Fibroblast of villous mesenchyme (primary cell): ENCODE results near the gene HPD. TPM values are rescaled to one million over a fixed set of nuclear protein-coding genes. Genes with fewer than 3 reads are reported as not detected.

ENCODE experiments used
- DNase-seq: peaks from one replicate; pipeline ENCODE4 v3.0.0-alpha.2; 2010; ENCODE audit warnings: low read depth
- H3K4me3 ChIP-seq: 2 replicates; pipeline ENCODE4 v1.5.1; 2011; ENCODE audit warnings: low read depth, mild to moderate bottlenecking, low read length
- total RNA-seq: library from RNA; depleted of rRNA; stranded (reverse); fragments of >200 nt; gene quantifications from 2 replicates; pipeline ENCODE4 v1.2.3, GENCODE V29; 2012
- TF ChIP-seq, protein P1 (sequence below): IDR thresholded peaks from 2 replicates; pipeline ENCODE4 v1.5.1; 2012; ENCODE audit warnings: low read depth, mild to moderate bottlenecking, low read length; ENCODE audit not compliant: insufficient read depth

HPD gene
- total RNA-seq, 1 donor: not detected

- no peak overlapping the region for H3K4me3 ChIP-seq
- DNase-seq: no peak
- TF ChIP-seq, protein P1, sequence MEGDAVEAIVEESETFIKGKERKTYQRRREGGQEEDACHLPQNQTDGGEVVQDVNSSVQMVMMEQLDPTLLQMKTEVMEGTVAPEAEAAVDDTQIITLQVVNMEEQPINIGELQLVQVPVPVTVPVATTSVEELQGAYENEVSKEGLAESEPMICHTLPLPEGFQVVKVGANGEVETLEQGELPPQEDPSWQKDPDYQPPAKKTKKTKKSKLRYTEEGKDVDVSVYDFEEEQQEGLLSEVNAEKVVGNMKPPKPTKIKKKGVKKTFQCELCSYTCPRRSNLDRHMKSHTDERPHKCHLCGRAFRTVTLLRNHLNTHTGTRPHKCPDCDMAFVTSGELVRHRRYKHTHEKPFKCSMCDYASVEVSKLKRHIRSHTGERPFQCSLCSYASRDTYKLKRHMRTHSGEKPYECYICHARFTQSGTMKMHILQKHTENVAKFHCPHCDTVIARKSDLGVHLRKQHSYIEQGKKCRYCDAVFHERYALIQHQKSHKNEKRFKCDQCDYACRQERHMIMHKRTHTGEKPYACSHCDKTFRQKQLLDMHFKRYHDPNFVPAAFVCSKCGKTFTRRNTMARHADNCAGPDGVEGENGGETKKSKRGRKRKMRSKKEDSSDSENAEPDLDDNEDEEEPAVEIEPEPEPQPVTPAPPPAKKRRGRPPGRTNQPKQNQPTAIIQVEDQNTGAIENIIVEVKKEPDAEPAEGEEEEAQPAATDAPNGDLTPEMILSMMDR: no peak
These were observed 44.1 kb downstream of the HPD start for GRCh38 chr12:121814429-121815119.

- no peak overlapping the region for H3K4me3 ChIP-seq
- DNase-seq: no peak
- TF ChIP-seq, protein P1: no peak
These were observed 44.7 kb downstream of the HPD start for GRCh38 chr12:121813951-121814350.

DNA sequence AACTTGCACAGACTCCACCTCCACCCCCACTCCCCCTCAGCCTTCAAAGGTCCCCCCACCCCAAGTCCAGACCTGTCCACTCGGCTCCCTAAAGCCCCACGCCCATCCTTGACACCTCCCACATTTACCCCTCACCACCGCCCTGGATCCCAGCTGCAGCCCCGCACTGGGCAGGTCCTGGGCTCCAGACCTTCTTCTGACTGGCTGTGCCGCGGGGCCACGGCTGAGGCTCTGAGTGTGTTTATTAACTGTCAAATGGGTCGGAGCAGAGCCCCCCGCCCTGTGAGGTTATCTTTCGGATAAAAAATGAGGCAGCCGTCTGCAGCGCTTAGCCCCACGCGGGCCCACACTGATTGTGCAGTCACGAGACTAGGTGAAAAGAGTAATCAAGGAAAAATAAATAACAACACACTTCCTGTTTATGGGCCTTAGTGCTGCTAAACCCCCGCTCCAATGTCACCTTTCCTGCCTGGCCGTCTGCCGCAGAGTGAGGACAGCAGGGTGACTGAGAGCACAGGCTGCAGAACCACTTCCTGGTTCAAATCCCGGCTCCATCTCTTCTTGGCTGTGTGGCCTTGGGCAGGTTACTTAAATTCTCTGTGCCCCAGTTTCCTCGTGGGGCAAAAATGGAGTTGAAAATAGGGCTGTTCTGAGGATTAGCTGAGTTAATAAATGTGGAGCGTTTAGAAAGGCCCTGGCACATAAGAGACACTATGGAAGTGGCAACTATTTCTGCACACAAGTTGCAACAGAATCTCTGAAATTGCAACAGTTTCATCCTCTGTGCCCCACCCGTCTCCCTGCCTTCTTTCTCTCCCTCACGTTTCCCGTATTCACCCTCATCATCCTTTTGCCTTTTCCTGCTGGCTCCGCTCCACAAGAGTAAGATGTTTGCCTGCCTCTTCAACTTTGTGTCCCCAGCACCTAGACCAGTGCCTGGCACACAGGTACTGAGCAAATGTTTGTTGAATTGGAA, 45.5 kb downstream of the HPD start:
- H3K4me3 ChIP-seq: peak overlapping the region; percentile 69
- peak; percentile 48 for DNase-seq
- TF ChIP-seq, protein P1: no peak

DNA sequence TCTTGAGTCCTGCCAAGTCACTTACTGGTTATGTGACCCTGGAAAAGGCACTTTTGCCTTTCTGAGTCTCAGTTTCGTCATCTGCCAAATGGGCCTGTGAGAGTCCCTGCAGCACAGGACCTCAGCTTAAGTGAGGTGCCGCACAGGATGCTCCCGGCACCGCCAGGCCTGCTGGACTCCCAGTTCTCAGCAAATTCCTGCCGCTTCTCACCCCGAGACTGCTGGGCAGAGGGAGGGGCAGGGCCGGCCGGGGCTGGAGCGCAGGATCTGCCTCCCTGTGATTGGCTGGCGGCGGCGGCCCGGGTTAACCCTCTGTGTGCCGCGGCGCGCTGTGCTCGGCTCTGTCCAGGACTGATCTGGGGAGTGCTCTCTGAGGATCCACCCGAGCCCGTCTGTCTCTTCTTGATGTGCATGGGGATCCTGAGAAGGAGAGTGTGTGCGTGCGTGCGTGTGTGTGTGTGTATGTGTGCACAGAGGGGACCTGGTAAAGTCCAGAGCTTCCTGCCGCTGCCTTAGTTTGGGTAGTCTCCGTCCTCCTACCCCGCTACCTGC, 46.3 kb downstream of the HPD start:
- H3K4me3 ChIP-seq: peak overlapping the region; percentile 69
- TF ChIP-seq, protein P1: no peak
- DNase-seq: peak; percentile 84

GRCh38 chr12:121811434-121812319, 47.0 kb downstream of the HPD start:
- TF ChIP-seq, protein P1: peak; percentile 88
- DNase-seq: peak; percentile 70
- H3K4me3 ChIP-seq: peak overlapping the region; percentile 69
